IPS-NIHi11 (cell line): ENCODE data around the gene ACTL9.
A peak's percentile ranks its signal among the peaks of the same experiment; 100 is the strongest.
"Not testable (repeated sequence)": the region's sequence is repeated elsewhere in the genome, so short reads cannot be mapped to it uniquely, and the experiment has no call there.

Experiments
- DNase-seq: peaks from one replicate; pipeline ENCODE4 v3.0.0; 2012; ENCODE audit warnings: mixed read lengths, low spot score

Gene ACTL9

GRCh38 chr19:8698433-8699063, at the start of gene ACTL9:
TSS of gene ACTL9 (minus strand) at chr19:8698795. CDS start at chr19:8698701, 94 bp downstream.
- DNase-seq: no peak

- not testable (repeated sequence) for DNase-seq
These were observed 40.9 kb upstream of the ACTL9 start for GRCh38 chr19:8739291-8740065.

- no peak for DNase-seq
These were observed 39.8 kb upstream of the ACTL9 start for GRCh38 chr19:8738377-8738776.

- DNase-seq: no peak
These were observed 33.0 kb upstream of the ACTL9 start for GRCh38 chr19:8731428-8732169.

GRCh38 chr19:8724276-8724675, 25.7 kb upstream of the ACTL9 start:
- no peak for DNase-seq

GRCh38 chr19:8722032-8722431, 23.4 kb upstream of the ACTL9 start:
- no peak for DNase-seq

GRCh38 chr19:8721334-8721733, 22.7 kb upstream of the ACTL9 start, which contains the start of gene OR2Z1:
TSS of gene OR2Z1 (plus strand) at chr19:8721634. CDS start at chr19:8731029, 9,395 bp downstream.
- DNase-seq: no peak

GRCh38 chr19:8710337-8710736, 11.7 kb upstream of the ACTL9 start:
- not testable (repeated sequence) for DNase-seq

GRCh38 chr19:8705742-8706141, 7.1 kb upstream of the ACTL9 start:
- DNase-seq: no peak

- DNase-seq: not testable (repeated sequence)
These were observed 6.7 kb upstream of the ACTL9 start for GRCh38 chr19:8705304-8705703.

GRCh38 chr19:8703223-8703622, 4.6 kb upstream of the ACTL9 start:
- no peak for DNase-seq

GRCh38 chr19:8702350-8702749, 3.8 kb upstream of the ACTL9 start:
- no peak for DNase-seq

- no peak for DNase-seq
These were observed 2.4 kb upstream of the ACTL9 start for GRCh38 chr19:8700956-8701355.

GRCh38 chr19:8699908-8700307, 1.3 kb upstream of the ACTL9 start:
- no peak for DNase-seq

GRCh38 chr19:8697671-8698432, 743 bp downstream of the ACTL9 start:
- peak; percentile 77 for DNase-seq

GRCh38 chr19:8696993-8697392, 1.6 kb downstream of the ACTL9 start:
- no peak for DNase-seq

GRCh38 chr19:8695911-8696310, 2.7 kb downstream of the ACTL9 start:
- no peak for DNase-seq

GRCh38 chr19:8695501-8695900, 3.1 kb downstream of the ACTL9 start:
- no peak for DNase-seq

GRCh38 chr19:8690753-8691539, 7.6 kb downstream of the ACTL9 start:
- DNase-seq: no peak

- DNase-seq: no peak
These were observed 9.7 kb downstream of the ACTL9 start for GRCh38 chr19:8688930-8689329.

GRCh38 chr19:8686549-8686948, 12.0 kb downstream of the ACTL9 start:
- DNase-seq: no peak
